ENCODE data around the gene KCTD10.

The KCTD10 gene

GRCh38 chr12:109435428-109436187 is 41.5 kb downstream of the KCTD10 start:
- H3K4me3 ChIP-seq, result no peak overlapping the region
- no peak for DNase-seq
- H3K36me3 ChIP-seq, result peaks cover 0 to 9% (median 0%) of the 10 kb centered on the region in 3 donors
- no peaks in the 10 kb centered on the region for H3K27me3 ChIP-seq
- peaks cover 0 to 15% (median 6%) of the 10 kb centered on the region in 4 donors for H3K4me1 ChIP-seq
- H3K27ac ChIP-seq, result no peak overlapping the region
- TF ChIP-seq, protein P1, sequence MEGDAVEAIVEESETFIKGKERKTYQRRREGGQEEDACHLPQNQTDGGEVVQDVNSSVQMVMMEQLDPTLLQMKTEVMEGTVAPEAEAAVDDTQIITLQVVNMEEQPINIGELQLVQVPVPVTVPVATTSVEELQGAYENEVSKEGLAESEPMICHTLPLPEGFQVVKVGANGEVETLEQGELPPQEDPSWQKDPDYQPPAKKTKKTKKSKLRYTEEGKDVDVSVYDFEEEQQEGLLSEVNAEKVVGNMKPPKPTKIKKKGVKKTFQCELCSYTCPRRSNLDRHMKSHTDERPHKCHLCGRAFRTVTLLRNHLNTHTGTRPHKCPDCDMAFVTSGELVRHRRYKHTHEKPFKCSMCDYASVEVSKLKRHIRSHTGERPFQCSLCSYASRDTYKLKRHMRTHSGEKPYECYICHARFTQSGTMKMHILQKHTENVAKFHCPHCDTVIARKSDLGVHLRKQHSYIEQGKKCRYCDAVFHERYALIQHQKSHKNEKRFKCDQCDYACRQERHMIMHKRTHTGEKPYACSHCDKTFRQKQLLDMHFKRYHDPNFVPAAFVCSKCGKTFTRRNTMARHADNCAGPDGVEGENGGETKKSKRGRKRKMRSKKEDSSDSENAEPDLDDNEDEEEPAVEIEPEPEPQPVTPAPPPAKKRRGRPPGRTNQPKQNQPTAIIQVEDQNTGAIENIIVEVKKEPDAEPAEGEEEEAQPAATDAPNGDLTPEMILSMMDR (IDR thresholded peaks at IDR 0.05), result no peak
- H3K9me3 ChIP-seq, result no peaks in the 10 kb centered on the region
- intact Hi-C loops (cut with DNase I; ENCODE audit: low total_unique reads), result no loop called here

GRCh38 chr12:109434582-109434981 is 42.5 kb downstream of the KCTD10 start:
- intact Hi-C loops (cut with DNase I; ENCODE audit: low total_unique reads), result no loop called here

GRCh38 chr12:109433618-109434017 is 43.5 kb downstream of the KCTD10 start:
- Histone ChIP-seq H3K36me3 (peaks cover 0 to 9% (median 0%) of the 10 kb centered on the region in 3 donors), H3K27me3 (no peaks in the 10 kb centered on the region), H3K4me1 (peaks cover 0 to 8% (median 6%) of the 10 kb centered on the region in 4 donors), H3K27ac (no peak overlapping the region), H3K4me3 (no peak overlapping the region), H3K9me3 (no peaks in the 10 kb centered on the region)
- no peak for DNase-seq
- intact Hi-C loops (cut with DNase I; ENCODE audit: low total_unique reads), result loop anchor here (2.0 kb wide), 1 partner anchor 43 kb away; the partner anchor contains the start of genes KCTD10 and UBE3B
- TF ChIP-seq, protein P1 (IDR thresholded peaks at IDR 0.05), result peak in 1 of 2 experiments; percentile 27

More at GRCh38 chr12:109434582-109434981, 42.5 kb downstream of the KCTD10 start:
- DNase-seq, result no peak
- H3K4me1 ChIP-seq, result peaks cover 0 to 15% (median 6%) of the 10 kb centered on the region in 4 donors
- H3K9me3 ChIP-seq, result no peaks in the 10 kb centered on the region
- TF ChIP-seq, protein P1 (IDR thresholded peaks at IDR 0.05), result no peak
- H3K36me3 ChIP-seq, result peaks cover 0 to 9% (median 0%) of the 10 kb centered on the region in 3 donors
- H3K27me3 ChIP-seq, result no peaks in the 10 kb centered on the region
- no peak overlapping the region for H3K27ac ChIP-seq
- H3K4me3 ChIP-seq, result no peak overlapping the region

- no peaks in the 10 kb centered on the region for H3K9me3 ChIP-seq
- peaks cover 0 to 4% (median 0%) of the 10 kb centered on the region in 3 donors for H3K36me3 ChIP-seq
- DNase-seq, result peak; percentile 90
- H3K4me1 ChIP-seq, result peaks cover 0 to 8% (median 6%) of the 10 kb centered on the region in 4 donors
- no peak overlapping the region for H3K27ac ChIP-seq
- no peaks in the 10 kb centered on the region for H3K27me3 ChIP-seq
- intact Hi-C loops (cut with DNase I; ENCODE audit: low total_unique reads), result loop anchor here (2.0 kb wide), 1 partner anchor 44 kb away; the partner anchor contains the start of genes KCTD10 and UBE3B
- TF ChIP-seq, protein P1 (IDR thresholded peaks at IDR 0.05), result peak; percentile 73 to 81
- H3K4me3 ChIP-seq, result no peak overlapping the region
These were observed 44.2 kb downstream of the KCTD10 start for GRCh38 chr12:109432842-109433304.

GRCh38 chr12:109432431-109432830 is 44.7 kb downstream of the KCTD10 start:
- no peaks in the 10 kb centered on the region for H3K9me3 ChIP-seq
- H3K27ac ChIP-seq, result no peak overlapping the region
- peaks cover 0 to 8% (median 6%) of the 10 kb centered on the region in 4 donors for H3K4me1 ChIP-seq
- intact Hi-C loops (cut with DNase I; ENCODE audit: low total_unique reads), result loop anchor here (2.0 kb wide), 1 partner anchor 44 kb away; the partner anchor contains the start of genes KCTD10 and UBE3B
- H3K4me3 ChIP-seq, result no peak overlapping the region
- H3K27me3 ChIP-seq, result no peaks in the 10 kb centered on the region
- DNase-seq, result no peak
- TF ChIP-seq, protein P1 (IDR thresholded peaks at IDR 0.05), result no peak
- peaks cover 0 to 4% (median 0%) of the 10 kb centered on the region in 3 donors for H3K36me3 ChIP-seq

Measured in tibial artery (tissue), 4 donors.